H9 (cell line): ENCODE measurements around the gene PRKAR2A. TPM values are rescaled to one million over a fixed set of nuclear protein-coding genes. Genes with fewer than 3 reads are reported as not detected.
"Not testable (repeated sequence)": the region's sequence is repeated elsewhere in the genome, so short reads cannot be mapped to it uniquely, and the experiment has no call there.

Experiments
- DNase-seq: peaks from one replicate; pipeline ENCODE4 v3.0.0-alpha.2; 2017
- H2AFZ ChIP-seq: one replicate; pipeline ENCODE4 v1.6.1; 2013; ENCODE audit warnings: mild to moderate bottlenecking, low read length, control low read depth, moderate library complexity
- H2AK5ac ChIP-seq: 2 replicates; pipeline ENCODE4 v1.6.1; 2013; ENCODE audit warnings: low read length, control low read depth, mixed read lengths; ENCODE audit not compliant: insufficient read length
- H2BK120ac ChIP-seq: one replicate; pipeline ENCODE4 v1.6.1; 2013; ENCODE audit warnings: low read depth, mild to moderate bottlenecking, low read length, control low read depth, inconsistent platforms; ENCODE audit not compliant: poor library complexity, severe bottlenecking
- H2BK12ac ChIP-seq: 2 replicates; pipeline ENCODE4 v1.6.1; 2013; ENCODE audit warnings: low read length, control low read depth, mixed read lengths, low read depth; ENCODE audit not compliant: insufficient read length
- H2BK15ac ChIP-seq: 2 replicates; pipeline ENCODE4 v1.6.1; 2013; ENCODE audit warnings: low read depth, low read length, control low read depth
- H2BK20ac ChIP-seq: one replicate; pipeline ENCODE4 v1.6.1; 2013; ENCODE audit warnings: low read depth, mild to moderate bottlenecking, low read length, control low read depth, inconsistent platforms; ENCODE audit not compliant: poor library complexity, severe bottlenecking
- H2BK5ac ChIP-seq: 2 replicates; pipeline ENCODE4 v1.6.1; 2013; ENCODE audit warnings: low read length, control low read depth, mixed read lengths; ENCODE audit not compliant: insufficient read length
- H3K14ac ChIP-seq: 2 replicates; pipeline ENCODE4 v1.6.1; 2013; ENCODE audit warnings: low read length, control low read depth; ENCODE audit not compliant: insufficient read depth
- H3K18ac ChIP-seq: 2 replicates; pipeline ENCODE4 v1.6.1; 2013; ENCODE audit warnings: low read depth, mild to moderate bottlenecking, mixed read lengths, low read length, control low read depth; ENCODE audit not compliant: insufficient read length
- H3K23ac ChIP-seq: 2 replicates; pipeline ENCODE4 v1.6.1; 2013; ENCODE audit warnings: low read length, control low read depth, mixed read lengths, low read depth; ENCODE audit not compliant: insufficient read length
- H3K23me2 ChIP-seq: 2 replicates; pipeline ENCODE4 v1.6.1; 2013; ENCODE audit warnings: low read depth, mild to moderate bottlenecking, mixed read lengths, low read length, control low read depth; ENCODE audit not compliant: insufficient read length, poor library complexity, severe bottlenecking
- H3K27ac ChIP-seq: 2 replicates; pipeline ENCODE4 v1.5.1; 2013; ENCODE audit warnings: low read length, control low read depth, mixed read lengths, low read depth; ENCODE audit not compliant: insufficient read length
- H3K27me3 ChIP-seq: 2 replicates; pipeline ENCODE4 v1.6.1; 2013; ENCODE audit warnings: low read length, control low read depth, inconsistent platforms; ENCODE audit not compliant: insufficient read depth
- H3K4ac ChIP-seq: 2 replicates; pipeline ENCODE4 v1.6.1; 2013; ENCODE audit warnings: low read depth, mild to moderate bottlenecking, control low read depth, inconsistent platforms, low read length, moderate library complexity
- H3K4me1 ChIP-seq: 2 replicates; pipeline ENCODE4 v1.6.1; 2013; ENCODE audit warnings: low read length, control low read depth, inconsistent platforms; ENCODE audit not compliant: insufficient read depth
- H3K4me2 ChIP-seq: 2 replicates; pipeline ENCODE4 v1.6.1; 2013; ENCODE audit warnings: low read length, control low read depth, mixed read lengths; ENCODE audit not compliant: insufficient read length, insufficient read depth
- H3K56ac ChIP-seq: 2 replicates; pipeline ENCODE4 v1.6.1; 2013; ENCODE audit warnings: low read depth, mild to moderate bottlenecking, mixed read lengths, low read length, control low read depth; ENCODE audit not compliant: insufficient read length
- H3K79me1 ChIP-seq: 2 replicates; pipeline ENCODE4 v1.6.1; 2013; ENCODE audit warnings: low read depth, mild to moderate bottlenecking, moderate library complexity, low read length, control low read depth, inconsistent platforms; ENCODE audit not compliant: insufficient read depth, poor library complexity, severe bottlenecking
- H3K79me2 ChIP-seq: 2 replicates; pipeline ENCODE4 v1.6.1; 2013; ENCODE audit warnings: low read length, control low read depth, inconsistent platforms; ENCODE audit not compliant: insufficient read depth
- H3K9ac ChIP-seq: 2 replicates; pipeline ENCODE4 v1.6.1; 2013; ENCODE audit warnings: low read length, control low read depth, mixed read lengths; ENCODE audit not compliant: insufficient read length; ENCODE audit errors: extremely low read depth
- H3K9me3 ChIP-seq: one replicate; pipeline ENCODE4 v1.6.1; 2013; ENCODE audit warnings: low read depth, low read length, inconsistent platforms; ENCODE audit not compliant: control insufficient read depth
- H3T11ph ChIP-seq: one replicate; pipeline ENCODE4 v1.6.1; 2013; ENCODE audit warnings: mild to moderate bottlenecking, low read length, control low read depth, inconsistent platforms
- H4K20me1 ChIP-seq: one replicate; pipeline ENCODE4 v1.6.1; 2013; ENCODE audit not compliant: control insufficient read depth, insufficient read length, insufficient read depth
- H4K5ac ChIP-seq: 2 replicates; pipeline ENCODE4 v1.6.1; 2013; ENCODE audit warnings: low read depth, mild to moderate bottlenecking, mixed read lengths, low read length, control low read depth; ENCODE audit not compliant: insufficient read length
- H4K8ac ChIP-seq: replicated peaks from 2 replicates; pipeline ENCODE4 v1.6.1; 2013; ENCODE audit warnings: low read length, control low read depth, mixed read lengths, low read depth; ENCODE audit not compliant: insufficient read length
- H4K91ac ChIP-seq: 2 replicates; pipeline ENCODE4 v1.6.1; 2013; ENCODE audit warnings: low read depth, mild to moderate bottlenecking, moderate library complexity, mixed read lengths, low read length, control low read depth; ENCODE audit not compliant: insufficient read length
- H3K27ac Mint-ChIP-seq, 3 experiments: 2 replicates in 2 of 3; 3 replicates in 1 of 3; pipeline ENCODE4 v1.8.0; 2020 to 2021; ENCODE audit warnings: mixed read lengths in 3 of 3, mild to moderate bottlenecking in 1 of 3, moderate library complexity in 1 of 3
- H3K27me3 Mint-ChIP-seq: 2 replicates; pipeline ENCODE4 v1.8.0; 2021; ENCODE audit warnings: low read depth, mild to moderate bottlenecking, moderate library complexity, mixed read lengths
- H3K36me3 Mint-ChIP-seq, 3 experiments: 2 replicates in 2 of 3; 3 replicates in 1 of 3; pipeline ENCODE4 v1.8.0; 2020 to 2021; ENCODE audit warnings: low read depth in 3 of 3, mixed read lengths in 3 of 3; ENCODE audit not compliant: insufficient read depth in 1 of 3
- H3K4me1 Mint-ChIP-seq, 2 experiments: 2 replicates each; pipeline ENCODE4 v1.8.0; 2020; ENCODE audit warnings: mixed read lengths in 2 of 2
- H3K4me3 Mint-ChIP-seq, 2 experiments: 2 replicates in 1 of 2; 3 replicates in 1 of 2; pipeline ENCODE4 v1.8.0; 2020 to 2021; ENCODE audit warnings: mild to moderate bottlenecking in 2 of 2, mixed read lengths in 2 of 2, moderate library complexity in 1 of 2
- H3K9me3 Mint-ChIP-seq, 2 experiments: 2 replicates in 1 of 2; 3 replicates in 1 of 2; pipeline ENCODE4 v1.8.0; 2020; ENCODE audit warnings: mild to moderate bottlenecking in 2 of 2, mixed read lengths in 2 of 2, moderate library complexity in 1 of 2
- CTCF ChIP-seq: fragments of 200-600 bp; sonication (generic); conservative IDR thresholded peaks from 3 replicates; pipeline ENCODE4 v1.8.0; 2021; ENCODE audit warnings: antibody characterized with exemption, mild to moderate bottlenecking
- WGBS: extraction: QIAGEN DNeasy Blood & Tissue Kit; methylation state at CpG from one replicate; pipeline ENCODE4 v1.1.7; 2013; ENCODE audit warnings: missing lambda C conversion rate, low lambda C conversion rate, mixed read lengths; ENCODE audit not compliant: insufficient read length; ENCODE audit errors: extremely low coverage; 5-methylcytosine and 5-hydroxymethylcytosine counted together
- total RNA-seq: library from RNA; stranded (reverse); gene quantifications from 2 replicates; pipeline ENCODE4 v1.2.1, GENCODE V29; 2021

The PRKAR2A gene
- total RNA-seq, 1 experiment from 2014 or later = 39.1 TPM

- peaks cover 2% of the 10 kb centered on the region; the same call in 1 of the 2 replicates for H3K27me3 Mint-ChIP-seq
- no peaks in the 10 kb centered on the region for H3K4me1 Mint-ChIP-seq
- no peak overlapping the region for H3K9ac ChIP-seq
Measured at GRCh38 chr3:48795997-48796732, 51.5 kb downstream of the PRKAR2A start.

GRCh38 chr3:48793484-48793883 is 54.2 kb downstream of the PRKAR2A start:
- not testable (repeated sequence) for H3K56ac ChIP-seq, H3K4me1 ChIP-seq, H3T11ph ChIP-seq, H4K91ac ChIP-seq, H2BK5ac ChIP-seq, H2BK12ac ChIP-seq, H3K27ac Mint-ChIP-seq, H3K9me3 ChIP-seq, H3K79me1 ChIP-seq, H3K27ac ChIP-seq, H3K23me2 ChIP-seq, H3K9me3 Mint-ChIP-seq, H4K5ac ChIP-seq, H3K23ac ChIP-seq, H3K36me3 Mint-ChIP-seq, H3K4ac ChIP-seq, DNase-seq, H2AFZ ChIP-seq, H3K14ac ChIP-seq, H3K27me3 Mint-ChIP-seq, H3K9ac ChIP-seq, H3K4me1 Mint-ChIP-seq, H4K8ac ChIP-seq, H3K4me3 Mint-ChIP-seq, H3K18ac ChIP-seq, H2BK15ac ChIP-seq, H2BK20ac ChIP-seq, H2AK5ac ChIP-seq, H3K27me3 ChIP-seq, H2BK120ac ChIP-seq, H4K20me1 ChIP-seq, H3K4me2 ChIP-seq, H3K79me2 ChIP-seq
- WGBS = no CpG with 5 or more reads among the region's 2 CpGs

More at GRCh38 chr3:48795997-48796732, 51.5 kb downstream of the PRKAR2A start:
- Histone ChIP-seq H3K27me3 (no peaks in the 10 kb centered on the region), H3K4me2 (no peak overlapping the region), H3K23ac (no peak overlapping the region), H3K79me1 (no peaks in the 10 kb centered on the region), H4K8ac (no peak overlapping the region), H3K56ac (no peak overlapping the region), H2BK20ac (no peak overlapping the region), H3K9me3 (no peaks in the 10 kb centered on the region), H4K91ac (no peak overlapping the region), H2AFZ (no peak overlapping the region), H3K79me2 (no peaks in the 10 kb centered on the region), H2BK120ac (no peak overlapping the region), H4K5ac (no peak overlapping the region), H3K23me2 (no peaks in the 10 kb centered on the region), H2BK5ac (no peak overlapping the region), H2AK5ac (no peak overlapping the region), H2BK15ac (no peak overlapping the region), H3T11ph (no peak overlapping the region), H3K4ac (no peak overlapping the region), H3K18ac (no peak overlapping the region), H4K20me1 (no peaks in the 10 kb centered on the region), H2BK12ac (no peak overlapping the region), H3K14ac (no peak overlapping the region), H3K4me1 (no peaks in the 10 kb centered on the region), H3K27ac (no peak overlapping the region)
- no CpG with 5 or more reads among the region's 7 CpGs for WGBS
- H3K27ac Mint-ChIP-seq = no peak overlapping the region; a peak in 1 of 7 replicates
- DNase-seq = no peak
- no peak overlapping the region for H3K4me3 Mint-ChIP-seq
- H3K9me3 Mint-ChIP-seq = no peaks in the 10 kb centered on the region
- no peaks in the 10 kb centered on the region for H3K36me3 Mint-ChIP-seq
- no peak for TF ChIP-seq CTCF
